Astrocyte (in vitro differentiated cells and primary cell): ENCODE results near the gene TRMT112. TPM values are rescaled to one million over a fixed set of nuclear protein-coding genes. Genes with fewer than 3 reads are reported as not detected.

Experiments used
- DNase-seq: peaks from one replicate; pipeline ENCODE4 v3.0.0-alpha.2; 2010; ENCODE audit warnings: low read depth
- FAIRE-seq: peaks from 2 replicates; lab custom pipeline; 2011; peaks lifted over from hg19 to GRCh38; lab: Jason Lieb, UNC
- H2AFZ ChIP-seq: 2 replicates; pipeline ENCODE4 v1.6.0; 2012; ENCODE audit warnings: low read depth, low read length, inconsistent platforms
- H3K27ac ChIP-seq: 2 replicates; pipeline ENCODE4 v1.5.1; 2011; ENCODE audit warnings: low read depth, low read length, inconsistent platforms
- H3K27me3 ChIP-seq: 2 replicates; pipeline ENCODE4 v1.6.0; 2011; ENCODE audit warnings: low read length, inconsistent platforms; ENCODE audit not compliant: insufficient read depth
- H3K36me3 ChIP-seq: 2 replicates; pipeline ENCODE4 v1.5.1; 2011; ENCODE audit warnings: low read length, inconsistent platforms; ENCODE audit not compliant: insufficient read depth
- H3K4me1 ChIP-seq: 2 replicates; pipeline ENCODE4 v1.5.1; 2011; ENCODE audit warnings: low read length, inconsistent platforms; ENCODE audit not compliant: insufficient read depth
- H3K4me2 ChIP-seq: 2 replicates; pipeline ENCODE4 v1.6.0; 2012; ENCODE audit warnings: low read length, inconsistent platforms
- H3K4me3 ChIP-seq: 2 replicates; pipeline ENCODE4 v1.5.1; 2011; ENCODE audit warnings: low read depth, mild to moderate bottlenecking, low read length, inconsistent platforms; ENCODE audit not compliant: insufficient read depth
- H3K79me2 ChIP-seq: 2 replicates; pipeline ENCODE4 v1.6.0; 2012; ENCODE audit warnings: mild to moderate bottlenecking, low read length, inconsistent platforms; ENCODE audit not compliant: insufficient read depth
- H3K9ac ChIP-seq: 2 replicates; pipeline ENCODE4 v1.6.0; 2012; ENCODE audit warnings: mild to moderate bottlenecking, low read length, inconsistent platforms
- H3K9me3 ChIP-seq: 2 replicates; pipeline ENCODE4 v1.5.1; 2012; ENCODE audit warnings: low read depth, mild to moderate bottlenecking, low read length, inconsistent platforms; ENCODE audit not compliant: insufficient read depth
- H4K20me1 ChIP-seq: 2 replicates; pipeline ENCODE4 v1.6.0; 2012; ENCODE audit warnings: low read length, inconsistent platforms; ENCODE audit not compliant: insufficient read depth
- H3K27ac Mint-ChIP-seq: one replicate; pipeline ENCODE4 v1.8.0; 2021; ENCODE audit warnings: mild to moderate bottlenecking, mixed read lengths; ENCODE audit not compliant: unreplicated experiment
- H3K27me3 Mint-ChIP-seq: one replicate; pipeline ENCODE4 v1.8.0; 2021; ENCODE audit warnings: low read depth, mixed read lengths; ENCODE audit not compliant: unreplicated experiment
- H3K36me3 Mint-ChIP-seq: one replicate; pipeline ENCODE4 v1.8.0; 2021; ENCODE audit warnings: low read depth, mixed read lengths; ENCODE audit not compliant: unreplicated experiment
- H3K4me1 Mint-ChIP-seq: one replicate; pipeline ENCODE4 v1.8.0; 2021; ENCODE audit warnings: low read depth, mixed read lengths; ENCODE audit not compliant: unreplicated experiment
- H3K4me3 Mint-ChIP-seq: one replicate; pipeline ENCODE4 v1.8.0; 2021; ENCODE audit warnings: mild to moderate bottlenecking, moderate library complexity, mixed read lengths; ENCODE audit not compliant: unreplicated experiment
- H3K9me3 Mint-ChIP-seq: one replicate; pipeline ENCODE4 v1.8.0; 2021; ENCODE audit warnings: mild to moderate bottlenecking, mixed read lengths; ENCODE audit not compliant: unreplicated experiment
- CTCF ChIP-seq: IDR thresholded peaks from 2 replicates; pipeline ENCODE4 v1.5.1; 2011; ENCODE audit warnings: low read depth, mild to moderate bottlenecking, inconsistent platforms, low read length, moderate library complexity; ENCODE audit not compliant: insufficient read depth
- EZH2 ChIP-seq: IDR thresholded peaks from 2 replicates; pipeline ENCODE4 v1.6.1; 2012; ENCODE audit warnings: mild to moderate bottlenecking, low read length, inconsistent platforms; ENCODE audit not compliant: insufficient read depth
- total RNA-seq: library from RNA; stranded (reverse); gene quantifications from 2 replicates; pipeline ENCODE4 v1.2.1, GENCODE V29; 2021

Gene TRMT112
- total RNA-seq, 1 donor from 2014 or later, result 146 TPM

- Mint-ChIP-seq H3K36me3 (peaks cover 22% of the 10 kb centered on the region), H3K4me3 (peak overlapping the region; percentile 96), H3K27me3 (no peaks in the 10 kb centered on the region), H3K9me3 (no peaks in the 10 kb centered on the region), H3K27ac (peak overlapping the region; percentile 91), H3K4me1 (peaks cover 23% of the 10 kb centered on the region)
- Histone ChIP-seq H3K9ac (peak overlapping the region; percentile 91), H3K36me3 (peaks cover 3% of the 10 kb centered on the region), H3K4me3 (peak overlapping the region; percentile 84), H3K4me2 (peak overlapping the region; percentile 99), H3K79me2 (peaks cover 28% of the 10 kb centered on the region), H3K27ac (no peak overlapping the region), H3K4me1 (peaks cover 7% of the 10 kb centered on the region), H4K20me1 (peaks cover 28% of the 10 kb centered on the region), H2AFZ (no peak overlapping the region), H3K9me3 (no peaks in the 10 kb centered on the region), H3K27me3 (no peaks in the 10 kb centered on the region)
- FAIRE-seq (no peak), DNase-seq (no peak)
- no peak for TF ChIP-seq CTCF
- TF ChIP-seq EZH2, result no peak
These were observed 1.7 kb upstream of the TRMT112 start for GRCh38 chr11:64318766-64319761.

- peaks cover 23% of the 10 kb centered on the region for H3K4me1 Mint-ChIP-seq
- Histone ChIP-seq H3K9ac (peak within 1 kb of the TSS; percentile 91), H4K20me1 (peaks cover 28% of the 10 kb centered on the region), H3K4me3 (peak within 1 kb of the TSS; percentile 84), H3K4me1 (peaks cover 7% of the 10 kb centered on the region), H3K4me2 (peak within 1 kb of the TSS; percentile 99), H3K9me3 (no peaks in the 10 kb centered on the region), H3K27ac (peak within 1 kb of the TSS; percentile 94), H3K27me3 (no peaks in the 10 kb centered on the region), H3K79me2 (peaks cover 28% of the 10 kb centered on the region), H3K36me3 (peaks cover 3% of the 10 kb centered on the region), H2AFZ (peak within 1 kb of the TSS; percentile 82)
- peak within 1 kb of the TSS; percentile 96 for H3K4me3 Mint-ChIP-seq
- FAIRE-seq, result no peak
- H3K27ac Mint-ChIP-seq, result peak within 1 kb of the TSS; percentile 95
- H3K36me3 Mint-ChIP-seq, result peaks cover 22% of the 10 kb centered on the region
- no peaks in the 10 kb centered on the region for H3K9me3 Mint-ChIP-seq
- peak; percentile 87 for DNase-seq
- no peaks in the 10 kb centered on the region for H3K27me3 Mint-ChIP-seq
- no peak for TF ChIP-seq EZH2
These were observed 804 bp upstream of the TRMT112 start, which contains the start of gene PRDX5 for GRCh38 chr11:64317961-64318765. Gene PRDX5, plus strand, starts transcription at chr11:64318121. Its CDS starts 95 bp downstream, at chr11:64318216.

GRCh38 chr11:64316672-64317324, 561 bp downstream of the TRMT112 start:
- no peak for DNase-seq
- Mint-ChIP-seq H3K4me3 (peak overlapping the region; percentile 96), H3K4me1 (peaks cover 17% of the 10 kb centered on the region), H3K9me3 (no peaks in the 10 kb centered on the region), H3K27me3 (no peaks in the 10 kb centered on the region), H3K36me3 (peaks cover 24% of the 10 kb centered on the region), H3K27ac (peak overlapping the region; percentile 95)
- Histone ChIP-seq H3K4me2 (peak overlapping the region; percentile 99), H3K79me2 (peaks cover 28% of the 10 kb centered on the region), H3K27ac (peak overlapping the region; percentile 94), H3K36me3 (peaks cover 3% of the 10 kb centered on the region), H4K20me1 (peaks cover 16% of the 10 kb centered on the region), H3K27me3 (no peaks in the 10 kb centered on the region), H3K4me3 (peak overlapping the region; percentile 84), H3K9ac (peak overlapping the region; percentile 91), H3K4me1 (peaks cover 7% of the 10 kb centered on the region), H3K9me3 (no peaks in the 10 kb centered on the region), H2AFZ (peak overlapping the region; percentile 82)
- FAIRE-seq, result no peak
- TF ChIP-seq EZH2 (no peak), CTCF (no peak)
